ENCODE results near the gene GPD1L.

Gene GPD1L

DNA sequence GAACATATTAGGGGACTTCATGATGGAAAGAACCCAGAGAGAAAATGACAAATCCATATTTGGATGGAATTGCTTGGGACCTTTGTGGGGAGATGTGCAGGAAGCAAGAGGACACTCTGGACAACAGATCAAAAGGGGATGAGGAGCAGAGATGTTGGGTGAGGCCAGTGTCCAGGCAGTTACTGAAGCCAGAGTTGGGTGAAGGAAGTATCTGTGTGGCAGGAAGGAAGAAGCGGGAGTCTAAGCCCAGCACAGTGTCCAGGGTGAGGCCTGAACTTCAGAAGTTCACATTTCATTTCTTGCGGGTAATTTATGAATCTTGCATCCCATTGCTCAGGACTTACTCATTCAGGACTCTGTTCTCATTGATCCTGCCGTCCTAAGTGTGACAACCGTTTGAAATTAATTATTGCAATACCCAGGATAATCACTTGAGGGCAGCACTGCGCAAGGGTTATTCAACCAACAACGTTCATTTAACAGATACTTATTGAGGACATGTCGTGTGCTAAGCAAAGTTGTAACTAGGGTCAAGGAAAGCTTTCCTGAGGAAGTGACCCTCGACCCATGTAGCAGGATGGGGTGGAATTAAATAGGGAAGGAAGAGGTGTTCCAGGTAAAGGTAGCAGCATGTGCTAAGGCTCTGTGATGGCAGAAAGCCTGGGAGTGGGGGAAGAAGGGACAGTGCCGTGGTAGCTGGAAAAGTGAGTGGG lies 70.7 kb downstream of the GPD1L start:
- peak; percentile 24 for DNase-seq (ENCODE audit: low read depth)
- TF ChIP-seq, protein P1, sequence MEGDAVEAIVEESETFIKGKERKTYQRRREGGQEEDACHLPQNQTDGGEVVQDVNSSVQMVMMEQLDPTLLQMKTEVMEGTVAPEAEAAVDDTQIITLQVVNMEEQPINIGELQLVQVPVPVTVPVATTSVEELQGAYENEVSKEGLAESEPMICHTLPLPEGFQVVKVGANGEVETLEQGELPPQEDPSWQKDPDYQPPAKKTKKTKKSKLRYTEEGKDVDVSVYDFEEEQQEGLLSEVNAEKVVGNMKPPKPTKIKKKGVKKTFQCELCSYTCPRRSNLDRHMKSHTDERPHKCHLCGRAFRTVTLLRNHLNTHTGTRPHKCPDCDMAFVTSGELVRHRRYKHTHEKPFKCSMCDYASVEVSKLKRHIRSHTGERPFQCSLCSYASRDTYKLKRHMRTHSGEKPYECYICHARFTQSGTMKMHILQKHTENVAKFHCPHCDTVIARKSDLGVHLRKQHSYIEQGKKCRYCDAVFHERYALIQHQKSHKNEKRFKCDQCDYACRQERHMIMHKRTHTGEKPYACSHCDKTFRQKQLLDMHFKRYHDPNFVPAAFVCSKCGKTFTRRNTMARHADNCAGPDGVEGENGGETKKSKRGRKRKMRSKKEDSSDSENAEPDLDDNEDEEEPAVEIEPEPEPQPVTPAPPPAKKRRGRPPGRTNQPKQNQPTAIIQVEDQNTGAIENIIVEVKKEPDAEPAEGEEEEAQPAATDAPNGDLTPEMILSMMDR (IDR thresholded peaks at IDR 0.05; ENCODE audit: low read depth, low read length, missing control alignments), result peak; percentile 69

DNA sequence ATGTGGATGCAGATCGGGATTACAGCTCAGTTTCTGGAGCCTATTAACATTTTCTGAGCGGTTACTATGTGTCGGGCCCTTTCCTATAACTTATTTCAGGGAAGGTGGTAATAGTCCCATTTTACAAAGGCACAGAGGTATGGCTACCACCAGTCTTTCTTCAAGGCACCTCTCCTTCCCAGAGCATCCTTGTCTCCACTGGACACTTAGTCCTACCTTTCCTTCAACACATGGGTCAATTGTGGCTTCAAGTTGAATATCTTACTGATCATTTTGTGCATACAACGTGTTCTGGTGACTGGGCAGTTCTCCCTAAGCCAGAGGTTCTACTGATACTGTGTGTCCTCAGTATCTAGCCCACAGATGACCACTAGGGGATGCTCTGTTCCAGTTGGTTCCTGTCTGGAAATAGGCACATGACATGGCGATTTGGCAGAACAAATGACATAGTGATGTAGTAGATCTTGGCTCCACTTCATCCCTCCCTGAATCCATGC lies 71.3 kb downstream of the GPD1L start:
- TF ChIP-seq, protein P1 (IDR thresholded peaks at IDR 0.05; ENCODE audit: low read depth, low read length, missing control alignments), result peak; percentile 89
- H3K4me3 ChIP-seq (ENCODE audit: low read depth, low read length), result no peak overlapping the region
- peak; percentile 26 for DNase-seq (ENCODE audit: low read depth)

More for the DNA sequence above, 70.7 kb downstream of the GPD1L start:
- H3K4me3 ChIP-seq (ENCODE audit: low read depth, low read length), result no peak overlapping the region

DNA sequence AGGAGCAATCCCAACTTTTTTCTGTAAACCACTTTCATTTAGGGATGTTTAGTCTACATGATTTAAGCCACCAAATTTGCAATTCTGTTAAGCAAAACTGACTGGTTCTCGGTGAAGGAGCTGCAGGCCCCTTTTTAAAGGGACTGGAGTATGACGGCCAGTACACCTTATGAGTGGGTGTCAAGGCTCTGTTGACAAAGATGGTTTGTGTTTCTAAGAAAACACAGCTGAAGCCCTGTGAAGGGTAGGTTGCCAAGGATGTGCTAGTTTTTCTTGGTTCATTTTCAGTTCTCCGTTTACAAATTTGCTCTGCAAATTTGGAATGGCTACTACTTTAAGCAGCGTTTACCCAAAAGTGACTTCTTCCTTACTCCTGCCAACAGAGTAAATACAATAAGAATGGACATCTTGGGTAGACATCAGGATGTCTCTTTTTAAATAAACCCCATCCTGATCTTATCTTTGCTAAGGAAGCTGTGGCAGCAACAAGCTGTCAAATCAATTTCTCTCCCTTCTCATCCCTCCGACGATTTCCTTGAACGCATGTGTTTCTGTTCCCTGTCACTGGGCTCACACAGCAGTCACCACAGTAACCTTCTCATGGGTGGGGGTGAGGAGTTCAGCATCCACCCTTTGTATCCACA lies 73.8 kb downstream of the GPD1L start:
- no peak overlapping the region for H3K4me3 ChIP-seq (ENCODE audit: low read depth, low read length)
- DNase-seq (ENCODE audit: low read depth), result no peak
- TF ChIP-seq, protein P1 (IDR thresholded peaks at IDR 0.05; ENCODE audit: low read depth, low read length, missing control alignments), result no peak

DNA sequence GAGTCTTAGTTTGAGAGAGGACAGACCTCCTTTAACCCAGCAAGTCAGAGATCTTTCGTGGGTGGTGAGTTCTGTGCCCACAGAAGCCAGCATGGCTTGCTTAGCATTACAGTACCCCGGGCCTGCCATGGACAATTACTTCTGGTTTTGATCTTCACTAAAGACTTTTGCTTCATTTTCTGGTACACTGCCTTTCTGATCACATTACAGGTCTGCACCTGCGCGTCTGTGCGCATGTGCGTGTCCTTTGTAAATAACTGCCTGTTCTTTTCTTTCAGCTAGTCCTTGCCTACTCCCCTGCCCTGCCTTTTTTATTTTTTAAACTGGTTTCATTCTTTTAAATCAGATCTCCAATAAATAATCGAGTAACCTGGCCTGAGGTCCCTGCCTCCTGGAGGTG lies 74.9 kb downstream of the GPD1L start:
- TF ChIP-seq, protein P1 (IDR thresholded peaks at IDR 0.05; ENCODE audit: low read depth, low read length, missing control alignments), result no peak
- DNase-seq (ENCODE audit: low read depth), result no peak
- H3K4me3 ChIP-seq (ENCODE audit: low read depth, low read length), result no peak overlapping the region

DNA sequence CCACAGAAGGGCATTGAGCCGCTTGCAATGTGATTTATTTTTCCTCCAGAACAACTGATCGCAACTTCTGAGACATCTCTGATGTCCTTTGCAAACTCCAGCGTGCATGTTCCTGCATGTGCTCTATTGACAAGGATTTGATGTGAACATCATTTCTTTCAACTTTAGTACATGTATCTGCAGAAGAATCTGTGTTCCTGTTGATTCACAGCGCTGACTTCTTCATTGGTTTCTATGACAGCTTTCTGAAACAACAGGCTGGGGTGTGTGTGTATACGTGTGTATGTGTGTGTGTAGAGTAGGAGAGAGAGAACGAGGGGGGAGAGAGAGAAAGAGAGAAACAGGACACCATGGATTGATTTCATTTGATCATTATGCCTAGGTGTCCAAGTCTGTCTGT lies 75.4 kb downstream of the GPD1L start:
- no peak for DNase-seq (ENCODE audit: low read depth)
- no peak overlapping the region for H3K4me3 ChIP-seq (ENCODE audit: low read depth, low read length)
- TF ChIP-seq, protein P1 (IDR thresholded peaks at IDR 0.05; ENCODE audit: low read depth, low read length, missing control alignments), result no peak

DNA sequence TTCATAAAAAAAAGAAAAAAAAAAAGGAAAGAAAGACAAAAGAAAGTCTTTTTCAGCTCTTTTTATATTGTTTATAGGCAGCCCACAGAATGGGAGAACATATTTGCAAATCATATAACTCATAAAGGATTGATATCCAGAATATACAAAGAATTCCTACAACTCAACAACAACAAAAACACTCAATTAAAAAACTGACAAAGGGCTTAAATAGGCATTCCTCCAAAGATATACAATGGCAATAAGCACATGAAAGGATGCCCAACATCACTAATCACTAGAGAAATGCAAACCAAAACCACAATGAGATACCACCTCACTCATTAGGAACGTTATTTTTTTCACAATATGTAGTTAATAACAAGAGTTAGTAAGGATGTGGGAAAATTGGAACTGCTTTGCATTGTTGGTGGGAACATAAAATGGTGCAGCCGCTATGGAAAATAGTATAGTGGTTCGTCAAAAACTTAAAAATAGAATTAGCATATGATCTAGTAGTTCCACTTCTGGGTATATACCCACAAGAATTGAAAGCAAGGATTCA lies 77.8 kb downstream of the GPD1L start:
- DNase-seq (ENCODE audit: low read depth), result no peak
- H3K4me3 ChIP-seq (ENCODE audit: low read depth, low read length), result no peak overlapping the region
- TF ChIP-seq, protein P1 (IDR thresholded peaks at IDR 0.05; ENCODE audit: low read depth, low read length, missing control alignments), result no peak

All from GM12864 (cell line).